ENCODE data around the gene DIPK1C.

The DIPK1C gene

DNA sequence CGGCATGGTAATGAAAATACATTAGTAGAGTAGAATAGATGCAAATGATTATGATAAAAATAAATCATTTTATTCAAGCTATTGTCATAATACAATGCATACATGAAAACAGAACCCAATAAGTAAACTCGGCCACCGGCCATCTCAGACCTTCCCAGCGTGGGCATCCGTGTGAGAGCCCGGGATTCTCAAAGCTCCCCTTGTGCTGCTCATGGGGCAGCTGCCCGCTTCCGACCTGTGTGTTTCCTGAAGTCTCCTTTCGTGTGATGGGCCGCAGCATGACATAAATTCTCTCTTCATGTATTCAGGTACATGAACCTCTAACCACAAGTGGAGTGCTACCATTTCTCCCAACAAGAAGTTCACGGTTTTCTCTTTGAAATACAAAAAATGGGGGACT, 25.6 kb upstream of the DIPK1C start:
- no peak for DNase-seq (ENCODE audit: low spot score)

DNA sequence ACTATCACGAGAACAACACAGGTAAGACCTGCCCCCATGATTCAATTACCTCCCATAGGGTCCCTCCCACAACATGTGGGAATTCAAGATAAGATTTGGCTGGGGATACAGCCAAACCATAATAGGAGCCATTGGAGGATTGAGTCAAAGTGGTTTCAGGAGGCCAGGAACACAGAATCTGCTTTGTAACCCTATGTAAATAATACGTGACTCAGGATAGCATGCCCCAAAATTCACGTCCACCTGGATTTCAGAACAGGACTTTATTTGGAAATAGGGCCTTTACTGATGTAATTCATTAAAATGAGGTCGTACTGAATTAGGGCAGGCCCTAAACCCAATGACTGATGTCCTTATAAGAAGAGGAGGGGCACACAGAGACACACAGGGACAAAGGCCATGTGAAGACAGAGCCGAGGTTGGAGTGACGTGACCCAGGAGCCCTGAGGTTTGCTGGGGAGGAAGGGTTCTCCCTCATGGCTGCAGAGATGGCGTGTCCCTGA, 23.1 kb upstream of the DIPK1C start:
- DNase-seq (ENCODE audit: low spot score), result no peak

DNA sequence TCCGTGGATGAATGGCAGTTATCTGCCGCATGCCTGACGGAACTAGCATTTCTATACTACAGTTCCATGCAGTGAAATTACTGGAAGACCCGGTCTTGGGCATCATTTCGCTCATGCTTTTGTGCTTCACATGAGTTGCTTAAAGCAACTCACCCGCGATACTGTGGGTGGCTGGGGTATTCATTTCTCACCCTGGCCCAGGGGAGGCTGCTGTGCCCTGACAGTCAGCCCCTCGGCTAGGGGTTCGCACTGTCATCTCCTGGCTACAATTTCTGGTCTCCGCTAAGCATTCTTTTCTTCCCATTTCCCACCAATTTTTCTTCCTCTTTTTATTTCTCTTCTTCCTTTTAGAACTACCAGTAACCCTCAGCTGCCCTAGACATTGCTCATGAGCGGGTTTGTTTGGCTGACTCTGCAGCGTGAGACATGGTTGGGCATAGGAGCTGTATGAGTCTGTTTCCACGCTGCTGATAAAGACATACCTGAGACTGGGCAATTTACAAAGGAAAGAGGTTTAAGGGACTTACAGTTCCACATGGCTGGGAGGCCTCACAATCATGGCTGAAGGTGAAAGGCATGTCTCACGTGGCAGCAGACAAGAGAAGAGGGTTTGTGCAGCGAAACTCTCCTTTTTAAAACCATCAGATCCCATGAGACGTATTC, 22.5 kb upstream of the DIPK1C start:
- no peak for DNase-seq (ENCODE audit: low spot score)

DNA sequence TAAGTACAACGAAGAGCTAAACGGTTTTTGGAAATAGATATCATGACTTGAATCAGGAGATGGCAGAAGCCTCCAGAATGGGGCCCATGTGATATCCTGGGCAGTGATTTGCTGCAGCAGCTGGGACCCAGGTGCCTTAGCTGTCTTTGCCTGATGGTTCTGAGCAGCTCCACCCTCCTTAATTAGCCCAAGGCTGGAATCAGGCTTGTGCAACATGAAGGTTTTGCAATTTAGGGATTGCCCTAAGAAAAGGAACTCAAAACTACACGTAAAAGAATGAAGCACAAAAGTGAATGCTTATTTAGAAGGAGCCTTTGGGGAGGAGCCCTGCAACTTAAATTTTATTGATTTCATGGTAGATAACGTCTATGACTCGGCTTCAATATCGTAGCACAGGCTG, 21.8 kb upstream of the DIPK1C start:
- no peak for DNase-seq (ENCODE audit: low spot score)

DNA sequence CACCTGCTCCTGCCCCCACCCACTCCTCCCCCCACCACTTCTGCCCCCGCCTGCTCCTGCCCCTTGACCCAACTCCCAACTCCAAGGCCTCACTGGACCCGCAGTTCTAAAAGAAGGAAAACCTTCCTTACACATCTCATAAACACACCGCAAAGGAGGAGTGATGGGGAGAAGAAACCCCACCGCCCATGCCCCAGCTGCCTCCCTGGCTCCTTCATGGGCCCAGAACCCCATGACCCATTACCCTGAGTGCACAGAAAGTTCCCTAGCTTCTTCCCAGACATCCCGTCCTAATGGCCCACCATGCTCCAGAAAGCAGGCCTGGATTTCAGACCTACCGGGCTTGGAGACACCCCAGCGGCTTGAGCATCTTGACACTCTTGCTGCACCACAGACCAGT, 21.2 kb upstream of the DIPK1C start:
- DNase-seq (ENCODE audit: low spot score), result no peak

DNA sequence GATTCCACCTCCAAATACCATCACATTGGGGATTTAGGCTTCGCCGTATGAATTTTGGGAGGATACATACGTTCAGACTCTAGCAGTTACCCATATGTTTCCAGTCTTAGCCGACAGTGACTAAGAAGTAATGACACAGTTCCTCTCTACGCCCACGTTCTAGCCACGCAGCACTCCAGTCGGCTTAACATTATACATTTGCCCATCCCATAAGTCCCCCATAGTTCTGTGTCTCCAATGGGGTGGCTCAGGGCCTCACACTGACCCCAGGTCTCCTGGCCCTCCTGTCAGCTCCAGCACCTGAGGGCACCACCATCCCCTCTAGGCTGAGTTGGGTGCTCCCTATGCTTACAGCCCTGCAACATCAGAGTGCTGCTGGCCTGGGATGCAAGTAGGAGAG, 20.7 kb upstream of the DIPK1C start:
- no peak for DNase-seq (ENCODE audit: low spot score)

DNA sequence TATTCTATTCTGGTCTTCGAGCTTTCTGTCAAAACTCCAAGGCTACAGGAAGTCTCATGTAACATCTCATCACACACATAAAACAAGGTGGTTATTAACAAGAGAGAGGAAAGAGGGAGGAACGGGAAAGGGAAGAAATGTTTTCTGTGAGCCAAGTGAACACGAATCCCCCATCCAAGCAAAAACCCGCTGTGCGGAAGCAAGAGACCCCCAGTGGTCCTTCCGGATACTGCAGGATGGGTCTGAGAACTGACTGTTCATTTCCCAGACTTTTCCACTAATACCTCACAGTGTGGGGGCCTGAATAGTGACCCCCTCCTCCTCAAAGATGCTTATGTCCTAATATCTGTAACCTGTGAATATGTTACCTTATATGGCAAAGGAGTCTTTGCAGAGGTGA, 19.0 kb upstream of the DIPK1C start:
- DNase-seq (ENCODE audit: low spot score), result no peak

DNA sequence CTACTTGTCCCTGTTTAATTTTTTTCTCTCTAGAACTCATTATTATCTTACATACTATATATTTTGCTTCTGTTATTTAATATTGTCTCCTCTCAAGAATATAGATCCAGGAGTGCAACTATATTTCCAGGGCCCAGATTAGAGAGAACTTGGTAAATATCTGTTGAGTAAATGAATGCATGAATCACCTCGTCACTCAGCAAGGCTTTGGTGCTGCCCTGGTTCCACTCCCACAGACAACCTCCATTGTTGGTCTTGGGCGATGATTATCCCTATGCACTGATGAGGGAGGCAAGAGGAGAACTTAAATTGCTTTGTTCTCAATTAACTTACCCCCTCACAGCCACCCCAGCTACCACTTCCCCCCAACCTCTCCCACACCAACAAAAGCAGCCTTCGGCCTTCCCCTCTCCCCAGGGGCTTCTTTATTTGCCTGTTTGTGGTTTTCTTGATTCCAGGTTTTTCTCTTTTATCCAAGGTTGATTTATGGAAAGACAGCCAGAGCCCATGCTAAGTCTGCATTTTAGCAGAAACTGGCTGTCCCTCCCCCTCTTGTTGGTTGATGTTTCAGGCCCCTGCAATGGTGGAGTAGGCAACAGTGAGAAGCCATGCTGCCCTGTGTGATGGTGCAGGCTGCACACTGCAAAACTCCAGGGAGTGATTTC, 17.0 kb upstream of the DIPK1C start:
- DNase-seq (ENCODE audit: low spot score), result no peak

DNA sequence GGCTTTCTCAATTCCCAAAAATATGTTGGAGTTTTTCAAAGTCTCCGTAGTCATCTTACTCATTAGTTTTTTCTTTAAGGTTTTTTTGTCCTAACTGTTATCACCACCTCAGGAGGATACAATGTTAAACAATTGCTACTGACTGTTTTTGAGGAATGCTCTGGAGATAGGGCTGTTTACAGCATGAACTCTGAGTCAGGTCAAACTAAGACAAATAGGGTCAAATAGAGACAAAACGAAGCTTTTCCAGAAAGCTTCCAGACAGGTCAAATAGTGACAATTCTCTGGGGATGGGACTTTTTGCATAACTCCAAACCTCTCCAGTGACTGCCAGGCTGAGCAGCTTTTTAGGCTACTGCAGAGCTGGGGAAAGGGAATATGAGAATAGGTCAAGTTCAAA, 15.2 kb upstream of the DIPK1C start:
- DNase-seq (ENCODE audit: low spot score), result no peak

DNA sequence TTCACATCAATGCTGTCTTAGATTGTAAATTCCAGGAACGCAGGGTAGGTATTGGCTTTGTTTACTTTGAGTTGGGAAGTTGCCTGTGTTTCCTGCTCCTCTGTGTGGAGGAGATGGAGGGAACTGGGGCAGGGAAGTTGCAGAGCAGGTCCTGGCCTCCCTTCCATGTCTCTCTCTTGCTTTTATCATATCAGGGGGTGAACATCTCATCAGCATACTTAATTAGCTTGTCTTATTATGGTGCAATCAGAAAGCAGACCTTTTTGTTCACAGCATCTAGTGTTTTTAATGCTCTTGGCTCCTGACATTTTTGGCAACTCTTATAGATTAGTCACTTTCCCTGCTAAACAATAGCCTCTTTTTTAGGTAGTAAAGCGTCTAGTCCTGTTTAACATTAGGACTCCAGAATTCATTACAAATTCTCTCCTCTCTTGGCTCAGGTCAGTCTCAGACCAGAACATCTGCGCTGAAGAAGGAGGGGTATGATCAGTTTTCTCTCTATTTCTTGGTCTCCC, 11.5 kb upstream of the DIPK1C start:
- DNase-seq (ENCODE audit: low spot score), result no peak

DNA sequence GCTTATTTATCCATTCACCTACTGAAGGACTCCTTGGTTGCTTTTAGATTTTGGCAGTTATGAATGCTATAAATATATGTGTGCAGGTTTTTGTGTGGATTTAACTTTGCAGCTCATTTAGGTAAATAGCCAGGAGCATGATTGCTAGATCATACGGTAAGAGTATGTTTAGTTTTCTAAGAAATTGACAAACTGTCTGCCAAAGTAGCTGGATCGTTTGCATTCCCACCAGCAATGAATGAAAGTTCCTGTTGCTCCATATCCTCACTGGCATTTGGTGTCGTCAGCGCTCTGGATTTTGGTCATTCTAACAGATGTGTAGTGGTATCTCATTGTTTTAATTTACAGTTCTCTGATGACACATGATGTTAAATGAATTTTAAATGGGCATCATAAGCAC, 8.7 kb upstream of the DIPK1C start:
- no peak for DNase-seq (ENCODE audit: low spot score)

DNA sequence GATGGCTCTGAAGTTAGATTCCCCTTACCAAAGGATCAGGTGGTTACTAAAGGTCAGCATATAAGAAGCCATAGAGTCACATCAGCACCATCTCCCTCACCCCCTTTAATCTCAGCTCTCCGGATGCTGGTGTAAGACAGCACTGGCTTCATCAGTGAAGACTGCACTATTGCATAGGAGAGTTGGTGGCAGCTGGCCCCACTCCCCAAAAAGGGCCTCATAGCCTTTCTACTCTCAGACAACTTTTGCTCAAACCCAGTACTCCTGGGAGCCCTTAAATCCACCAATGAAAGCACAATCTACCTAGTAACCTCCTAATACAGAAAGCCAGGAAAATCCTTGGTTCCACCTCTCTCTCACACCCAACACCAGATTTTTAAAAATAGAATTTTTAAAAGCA, 6.9 kb upstream of the DIPK1C start:
- DNase-seq (ENCODE audit: low spot score), result no peak

DNA sequence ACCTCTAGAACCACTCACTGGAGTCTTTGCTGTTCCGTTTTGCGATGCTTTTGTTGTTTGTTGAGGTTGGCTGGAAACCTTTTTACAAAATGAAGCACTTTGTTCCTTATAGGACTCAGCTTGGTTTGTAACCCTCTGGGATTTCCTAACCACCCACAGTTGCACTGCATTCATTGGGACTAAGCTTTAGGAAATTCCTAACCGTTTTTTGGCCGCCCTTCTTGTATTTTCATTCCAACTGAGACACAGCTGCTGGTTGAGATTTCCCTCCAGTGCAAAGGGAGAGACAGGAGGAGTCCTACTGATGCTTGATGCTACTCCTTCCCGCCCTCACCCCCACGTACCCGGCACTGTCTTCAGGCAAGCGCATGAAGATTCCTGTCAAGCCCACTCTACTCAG, 6.1 kb upstream of the DIPK1C start:
- DNase-seq (ENCODE audit: low spot score), result no peak

DNA sequence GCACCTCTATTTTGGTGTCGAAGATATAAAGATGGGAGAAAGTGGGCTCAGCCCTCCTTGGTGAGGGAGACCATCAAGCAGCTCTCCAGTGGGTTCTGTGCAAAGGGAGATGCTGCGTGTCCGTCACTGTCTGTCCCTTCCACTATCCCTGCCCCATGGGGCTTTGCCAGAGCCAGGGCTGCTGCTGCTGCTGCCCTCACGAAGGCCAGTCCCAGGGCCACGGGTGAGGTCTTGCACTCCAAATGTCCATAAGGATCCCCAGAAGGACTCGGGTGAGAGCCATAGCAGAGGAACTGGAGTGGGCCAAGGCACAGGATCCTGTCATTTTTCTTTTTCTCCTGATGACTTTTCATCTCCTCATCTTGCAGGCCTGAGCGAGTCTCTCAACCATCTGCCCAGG, 3.7 kb upstream of the DIPK1C start:
- no peak for DNase-seq (ENCODE audit: low spot score)

DNA sequence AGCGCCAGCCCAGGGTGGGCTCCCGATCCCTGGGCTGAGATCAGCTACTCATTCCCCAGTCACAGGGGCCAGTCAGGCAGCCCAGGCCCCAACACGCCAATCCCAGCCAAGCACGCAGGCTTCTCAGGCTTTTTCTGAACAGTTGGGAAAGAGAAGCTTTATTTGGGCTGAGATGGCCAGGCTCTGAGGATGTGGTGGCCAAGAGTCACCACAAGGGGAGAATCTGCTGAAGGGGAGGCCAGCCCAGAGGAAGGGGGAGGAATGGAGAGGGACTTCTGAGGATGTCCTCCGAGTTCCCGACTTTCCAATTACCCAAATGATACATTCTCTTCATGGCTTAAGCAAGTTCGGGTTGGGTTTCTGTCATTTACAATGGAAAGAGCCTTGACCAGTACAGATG, 2.8 kb upstream of the DIPK1C start:
- no peak for DNase-seq (ENCODE audit: low spot score)

DNA sequence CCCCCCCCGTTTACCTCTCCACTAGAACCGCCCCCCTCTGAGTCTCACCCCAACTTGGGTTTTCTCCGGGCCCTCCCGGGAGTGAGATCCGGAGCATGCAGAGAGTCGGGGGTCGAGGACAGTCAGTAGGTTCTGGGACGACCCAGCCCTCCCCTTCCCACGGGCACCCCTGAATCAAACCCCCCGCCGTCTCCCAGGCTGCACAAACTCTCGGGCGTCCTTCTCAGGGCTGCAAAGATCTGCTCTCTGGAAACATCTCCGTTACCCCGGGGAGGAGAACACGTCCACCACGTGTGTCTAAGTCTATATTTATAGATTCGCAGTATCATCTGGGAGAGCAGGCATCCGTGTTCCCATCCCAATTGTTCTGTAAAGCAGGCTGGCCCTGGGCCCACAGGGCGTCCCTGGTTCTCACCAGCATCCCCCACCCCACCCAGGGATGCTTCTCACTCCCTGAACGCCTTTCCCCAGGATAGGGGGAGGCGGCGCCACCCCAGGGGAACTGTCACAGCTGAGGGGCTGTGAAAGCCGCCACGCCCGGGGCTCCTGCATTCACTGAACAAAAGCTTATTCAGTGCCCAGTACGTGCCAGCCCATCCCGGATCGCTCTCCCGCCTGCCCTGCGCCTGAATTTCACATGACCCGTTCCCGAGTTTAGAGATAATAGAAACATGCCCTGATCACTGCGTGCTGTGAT, 765 bp upstream of the DIPK1C start:
- no peak for DNase-seq (ENCODE audit: low spot score)

DNA sequence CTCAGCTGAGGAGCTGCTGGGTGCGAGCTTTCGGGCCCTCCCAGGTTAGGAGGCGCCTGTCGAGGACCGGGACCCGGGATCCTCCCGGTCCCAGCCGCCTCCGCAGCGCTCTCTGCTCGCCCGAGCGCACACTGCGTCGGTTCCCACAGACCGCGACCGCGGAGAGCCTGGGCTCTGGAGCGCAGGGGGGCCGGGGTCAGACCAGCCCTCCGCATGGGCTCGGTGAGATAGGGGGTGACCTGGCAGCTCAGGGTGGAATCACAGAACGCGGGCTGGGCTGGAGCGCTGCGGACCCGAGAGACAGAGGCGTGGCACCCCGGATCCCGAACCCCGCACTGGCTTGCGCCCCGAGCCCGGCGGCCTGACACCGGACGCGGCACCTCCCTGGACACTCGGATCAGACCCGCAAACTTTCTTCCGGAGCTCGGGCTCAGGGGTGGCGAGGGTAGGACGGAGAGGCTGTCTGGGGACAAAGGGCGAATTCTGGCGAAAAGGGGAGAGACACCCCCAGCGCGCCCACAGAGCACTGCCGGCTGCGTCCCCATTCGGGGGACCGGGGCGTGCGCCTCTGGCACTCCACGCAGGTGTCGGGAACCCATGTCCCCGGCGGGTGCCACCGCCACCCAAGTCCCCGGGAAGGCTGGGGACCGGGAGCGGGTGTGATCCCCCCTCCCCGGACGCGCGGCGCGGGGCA, 612 bp downstream of the DIPK1C start:
- no peak for DNase-seq (ENCODE audit: low spot score)

DNA sequence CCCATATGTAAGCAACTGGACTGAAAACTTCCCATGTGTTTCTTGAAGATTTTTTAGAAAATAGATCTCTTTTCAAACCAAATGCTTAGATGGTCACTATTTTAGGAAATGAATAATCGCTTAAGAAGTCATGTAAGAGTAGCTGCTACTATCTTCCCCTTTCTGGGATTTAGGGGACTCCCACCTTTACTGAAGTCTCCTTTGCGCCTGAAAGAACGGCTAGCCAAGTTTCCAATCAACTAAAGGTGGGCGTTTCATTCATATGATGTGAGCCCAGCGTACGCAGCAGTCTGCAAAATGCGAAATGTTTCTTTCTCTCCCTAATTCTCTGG, 1.1 kb downstream of the DIPK1C start:
- DNase-seq (ENCODE audit: low spot score), result no peak

DNA sequence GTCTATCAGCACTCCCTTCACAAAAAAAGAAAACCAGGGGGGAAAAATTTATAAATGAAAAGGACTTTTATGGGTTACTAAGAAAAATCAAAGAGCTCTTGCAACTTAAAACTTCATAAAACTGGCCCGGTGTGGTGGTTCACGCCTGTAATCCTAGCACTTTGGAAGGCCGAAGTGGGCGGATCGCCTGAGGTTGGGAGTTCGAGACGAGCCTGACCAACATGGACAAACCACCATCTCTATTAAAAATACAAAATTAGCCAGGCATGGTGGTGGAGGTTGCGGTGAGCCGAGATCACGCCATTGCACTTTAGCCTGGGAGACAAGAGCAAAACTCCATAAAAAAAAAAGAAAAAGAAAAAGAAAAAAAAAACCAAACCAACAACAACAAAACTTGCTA, 1.7 kb downstream of the DIPK1C start:
- no peak for DNase-seq (ENCODE audit: low spot score)

DNA sequence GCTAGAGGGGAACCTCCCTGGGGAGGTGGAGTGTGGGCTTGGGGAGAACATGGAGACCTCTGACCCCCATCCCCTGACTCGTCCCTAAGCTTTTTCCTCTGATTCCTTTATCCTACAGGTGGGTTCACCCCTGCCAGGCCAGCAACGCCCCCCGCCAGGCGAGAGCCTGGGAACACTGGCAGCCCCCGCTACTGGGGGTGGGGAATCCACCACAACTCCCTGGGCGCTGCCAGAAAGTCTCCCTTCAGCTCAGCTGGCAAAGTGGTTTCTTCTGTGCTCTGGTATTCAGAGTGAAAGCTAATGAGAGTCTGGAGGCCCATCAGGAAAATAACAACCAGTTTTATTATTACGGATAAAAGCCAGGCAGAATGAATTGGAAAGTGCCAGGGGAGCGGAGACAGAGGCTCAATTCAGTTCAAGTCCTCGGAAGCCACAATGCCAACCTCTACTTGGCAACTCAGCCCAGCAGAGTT, 2.8 kb downstream of the DIPK1C start:
- no peak for DNase-seq (ENCODE audit: low spot score)

DNA sequence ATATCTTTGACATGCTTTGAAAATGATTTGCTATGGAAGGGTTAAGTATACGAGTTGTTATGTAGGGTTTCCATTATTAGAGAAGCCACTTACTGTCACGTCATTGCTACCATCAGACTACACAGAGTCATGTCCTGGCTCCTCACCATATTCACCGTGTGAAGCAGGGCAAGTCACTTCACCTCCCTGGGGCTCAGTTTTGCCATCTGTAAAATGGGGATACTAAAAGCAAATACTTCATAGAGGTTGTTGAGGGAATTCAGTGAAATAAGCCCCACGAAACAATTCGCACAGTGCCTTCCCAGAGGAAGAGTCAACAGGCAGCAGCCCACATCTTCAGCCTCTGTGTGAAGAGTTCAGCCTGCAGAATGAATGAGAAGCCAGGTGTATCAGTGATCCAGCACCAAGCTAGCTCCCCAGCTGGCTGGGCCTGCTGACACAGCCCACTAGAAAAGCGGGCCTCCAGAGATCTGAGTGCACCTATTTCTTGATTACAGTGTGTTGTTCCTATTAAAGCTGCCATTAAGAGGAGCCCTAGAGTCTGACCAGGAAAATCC, 3.4 kb downstream of the DIPK1C start:
- DNase-seq (ENCODE audit: low spot score), result no peak

DNA sequence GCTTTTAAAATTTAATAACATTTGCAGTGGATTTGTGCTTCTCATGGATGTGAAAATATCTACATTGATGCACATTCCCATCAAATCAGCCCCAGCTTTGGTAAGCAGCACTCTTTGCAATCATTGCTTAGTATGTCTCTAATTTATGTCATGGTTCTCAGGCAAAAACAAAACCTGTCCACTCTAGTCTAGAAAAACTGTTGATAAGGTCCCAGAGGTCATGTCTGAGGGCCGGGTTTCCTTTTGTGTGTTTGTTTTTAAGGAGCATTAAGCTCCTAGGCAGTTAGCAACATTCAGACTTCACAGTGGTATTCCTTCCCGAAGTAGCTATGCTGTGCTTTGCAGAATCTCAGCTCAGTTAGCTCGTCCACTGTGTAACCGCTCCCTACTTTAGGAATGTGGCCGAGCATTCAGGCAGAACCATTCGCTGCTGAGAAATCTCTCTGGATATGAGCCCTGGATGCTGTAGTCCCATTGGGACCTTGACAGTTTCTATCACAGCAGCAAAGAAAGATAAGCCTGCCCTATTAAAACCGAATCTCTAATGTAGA, 4.0 kb downstream of the DIPK1C start:
- no peak for DNase-seq (ENCODE audit: low spot score)

All from hematopoietic multipotent progenitor cell treated with erythropoietin and hydrocortisone succinate and interleukin-3 and kit ligand, for 17 days (in vitro differentiated cells).